HG02885 (cell line): ENCODE results near the gene CYP27C1.

Experiments
- ATAC-seq: cut with Tn5 transposase; IDR thresholded peaks from one replicate; pipeline ENCODE4 v1.9.1; 2021; ENCODE audit warnings: mild to moderate bottlenecking; ENCODE audit not compliant: unreplicated experiment, poor library complexity

Gene CYP27C1

GRCh38 chr2:127195140-127196074 lies 24.7 kb downstream of the CYP27C1 start:
- no peak for ATAC-seq

- no peak for ATAC-seq
Measured at GRCh38 chr2:127194447-127194846, 25.7 kb downstream of the CYP27C1 start.

GRCh38 chr2:127193967-127194280 lies 26.2 kb downstream of the CYP27C1 start:
- no peak for ATAC-seq

DNA sequence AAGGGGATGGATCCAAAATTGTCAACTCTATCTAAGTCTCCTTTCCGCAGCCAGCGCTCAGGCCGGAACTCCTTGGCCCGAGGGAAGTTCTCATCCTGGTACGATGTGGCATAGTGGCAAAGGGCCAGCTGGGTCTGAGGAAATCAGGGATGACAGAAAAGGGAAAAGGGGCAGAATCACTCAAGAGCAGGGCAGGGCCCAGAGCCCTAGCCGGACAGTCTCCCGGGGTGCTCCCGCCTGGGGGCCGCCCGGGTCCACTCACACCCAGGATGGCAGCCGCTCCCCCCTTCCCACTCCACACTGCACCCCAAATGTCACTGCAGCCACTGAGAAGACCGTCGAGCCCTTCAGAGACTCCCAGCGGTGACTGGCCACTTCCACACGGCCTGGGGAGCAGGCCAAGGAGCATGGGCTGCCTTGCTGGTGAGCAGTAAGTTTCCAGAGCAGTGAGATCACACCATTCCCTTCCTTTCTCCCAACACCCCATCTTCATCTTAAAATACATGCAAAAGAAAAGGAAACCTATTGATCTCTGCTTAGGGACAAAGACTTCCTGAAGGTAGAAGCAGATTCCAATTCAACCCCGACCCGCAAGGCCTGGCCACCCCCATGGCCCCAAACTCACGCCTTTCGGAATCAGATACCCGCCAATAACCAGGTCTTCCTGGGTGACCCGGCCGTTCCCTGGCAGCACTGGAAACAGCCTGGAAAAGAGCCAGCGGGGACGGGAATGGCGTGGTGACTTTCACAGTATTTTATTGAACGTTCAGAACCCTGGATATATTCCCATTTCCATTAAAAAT lies 26.7 kb downstream of the CYP27C1 start:
- no peak for ATAC-seq

- ATAC-seq, result no peak
Measured at GRCh38 chr2:127191331-127192219, 28.5 kb downstream of the CYP27C1 start.

DNA sequence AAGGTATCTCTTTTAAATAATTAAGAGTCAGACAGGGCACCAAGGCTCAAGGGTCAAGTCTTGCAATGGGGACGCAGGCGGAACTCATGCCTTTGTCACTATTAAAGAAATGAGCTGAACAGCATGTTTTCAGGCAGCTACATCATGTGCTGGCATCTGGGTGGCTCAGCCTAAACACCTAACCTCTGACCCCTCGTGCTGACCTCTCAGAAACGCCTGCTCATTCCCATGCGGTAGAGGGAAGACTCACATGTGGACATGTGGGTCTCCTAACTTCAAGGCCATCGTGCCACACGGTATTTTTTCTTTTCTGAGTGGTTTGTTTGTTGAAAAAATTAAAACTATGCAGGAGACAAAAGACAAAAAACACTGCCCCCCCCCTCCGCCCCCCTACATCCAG lies 31.3 kb downstream of the CYP27C1 start:
- ATAC-seq, result no peak

DNA sequence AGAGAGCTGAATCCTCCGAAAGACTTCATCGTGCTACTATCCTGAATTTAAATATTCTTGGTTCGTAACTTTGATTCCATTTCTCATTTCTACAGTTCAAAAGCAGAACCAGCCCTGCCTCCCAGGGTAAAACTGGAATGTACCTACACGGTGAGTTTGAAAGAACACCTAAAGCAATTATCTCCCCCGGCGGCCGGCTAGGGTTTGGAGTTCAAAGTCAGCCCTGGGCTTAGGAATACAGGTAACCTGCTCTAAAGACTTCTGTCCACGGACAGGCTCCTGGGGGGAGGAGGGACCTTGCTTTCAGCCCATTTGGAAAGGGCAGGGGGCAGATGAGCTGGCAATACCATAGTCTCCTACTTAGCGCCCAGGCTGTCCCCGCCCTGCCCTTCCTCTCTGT lies 32.3 kb downstream of the CYP27C1 start:
- no peak for ATAC-seq

GRCh38 chr2:127187081-127187775 lies 32.9 kb downstream of the CYP27C1 start:
- ATAC-seq, result no peak

GRCh38 chr2:127185705-127186104 lies 34.4 kb downstream of the CYP27C1 start:
- ATAC-seq, result no peak

DNA sequence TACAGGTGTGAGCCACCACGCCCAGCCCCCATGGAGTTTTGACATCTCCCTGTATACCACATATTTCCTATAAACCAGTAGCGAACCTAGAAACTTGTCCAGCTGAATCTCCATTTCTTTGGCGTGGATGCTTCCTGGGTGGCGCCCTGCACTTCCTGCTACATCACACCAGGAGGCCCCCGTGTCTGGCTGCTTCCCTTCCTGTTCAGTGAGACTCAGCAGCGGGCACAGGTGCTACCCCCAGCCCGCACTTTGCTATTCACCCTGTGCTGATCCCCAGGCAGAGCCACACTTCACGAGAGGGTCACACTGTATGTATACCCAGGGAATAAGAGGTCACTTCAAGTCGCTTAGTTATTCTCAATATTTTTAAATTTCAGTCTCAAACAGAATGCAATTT lies 35.0 kb downstream of the CYP27C1 start:
- ATAC-seq, result no peak

- no peak for ATAC-seq
Measured at GRCh38 chr2:127183771-127184170, 36.3 kb downstream of the CYP27C1 start.

GRCh38 chr2:127182626-127183458 lies 37.3 kb downstream of the CYP27C1 start:
- ATAC-seq, result no peak

- ATAC-seq, result no peak
Measured at GRCh38 chr2:127181851-127182250, 38.2 kb downstream of the CYP27C1 start.

- no peak for ATAC-seq
Measured at GRCh38 chr2:127179766-127180165, 40.3 kb downstream of the CYP27C1 start.

- no peak for ATAC-seq
Measured at GRCh38 chr2:127177617-127178263, 42.4 kb downstream of the CYP27C1 start.

DNA sequence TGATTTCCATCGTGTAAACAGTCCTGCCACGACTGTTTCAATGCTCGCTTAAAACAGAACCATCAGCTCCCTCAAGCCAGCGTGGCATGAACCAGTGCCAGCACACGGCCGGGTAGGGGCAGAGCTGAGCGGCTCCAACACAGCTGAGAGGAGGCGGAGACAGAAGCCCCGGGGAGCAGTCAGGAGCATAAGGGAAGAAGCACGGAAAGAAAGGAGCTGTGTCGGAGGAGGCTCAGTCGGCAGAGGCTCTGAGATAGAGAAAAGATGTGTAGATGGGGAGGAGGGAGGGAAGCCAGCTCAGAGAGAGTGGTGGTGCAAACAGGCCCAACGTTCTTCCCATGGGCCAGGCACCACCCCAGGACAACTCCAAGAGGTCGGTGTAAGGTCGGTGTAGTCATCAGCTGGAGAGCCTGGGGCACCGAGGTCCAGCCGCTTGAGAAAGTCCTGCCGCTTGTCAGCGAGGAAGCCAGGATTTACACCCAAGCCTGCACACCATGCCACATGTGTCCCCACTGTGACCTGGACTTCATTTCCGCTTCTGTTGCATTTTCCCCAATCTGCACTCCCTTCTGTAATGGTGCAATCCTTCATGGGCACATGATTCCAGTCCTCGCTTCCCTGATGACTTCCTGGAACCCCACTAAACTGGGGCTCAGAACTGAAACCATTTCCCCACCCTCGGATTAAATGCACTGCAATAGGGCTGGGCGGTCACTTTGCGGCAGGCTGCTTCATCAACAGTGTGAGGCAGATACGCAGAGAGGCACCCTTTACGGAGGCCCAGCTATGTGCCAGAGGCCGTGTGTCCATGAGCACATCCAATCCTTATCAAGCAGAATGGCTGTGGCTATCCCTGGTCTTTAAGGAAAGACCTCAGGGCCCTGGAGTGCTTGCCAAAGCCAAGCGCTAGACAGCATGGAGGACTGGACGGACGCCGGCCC lies 43.5 kb downstream of the CYP27C1 start:
- no peak for ATAC-seq

- no peak for ATAC-seq
Measured at GRCh38 chr2:127175751-127176354, 44.2 kb downstream of the CYP27C1 start.
